SIG-M5 treated with dmso at 0.1 percent for 504 hours (cell line): Measurements from ENCODE around the gene SLC22A23.

Experiments used
- DNase-seq: peaks from one replicate; lab custom pipeline; 2025; ENCODE audit not compliant: unreplicated experiment; lab: John Stamatoyannopoulos, UW

The SLC22A23 gene

DNA sequence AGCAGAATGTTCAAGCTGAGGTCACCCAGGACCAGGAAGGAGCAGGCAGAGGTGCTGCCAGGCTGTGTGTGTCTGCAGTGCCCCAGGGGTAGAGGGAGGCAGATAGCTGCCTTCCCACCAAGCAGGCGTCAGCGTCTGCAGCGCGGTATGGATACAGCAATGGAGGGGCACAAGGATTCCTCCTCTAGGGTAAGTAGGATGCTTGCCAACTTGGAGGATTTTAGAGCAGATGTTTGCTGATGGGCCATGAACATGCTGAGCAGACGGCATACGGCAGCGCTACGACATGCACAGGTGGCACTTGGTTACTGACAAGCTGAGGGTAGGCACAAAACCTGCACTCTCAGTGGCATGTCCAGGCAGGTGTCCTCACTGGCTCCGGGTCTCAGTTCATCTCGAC is 150.0 kb downstream of the SLC22A23 start:
- no peak for DNase-seq

DNA sequence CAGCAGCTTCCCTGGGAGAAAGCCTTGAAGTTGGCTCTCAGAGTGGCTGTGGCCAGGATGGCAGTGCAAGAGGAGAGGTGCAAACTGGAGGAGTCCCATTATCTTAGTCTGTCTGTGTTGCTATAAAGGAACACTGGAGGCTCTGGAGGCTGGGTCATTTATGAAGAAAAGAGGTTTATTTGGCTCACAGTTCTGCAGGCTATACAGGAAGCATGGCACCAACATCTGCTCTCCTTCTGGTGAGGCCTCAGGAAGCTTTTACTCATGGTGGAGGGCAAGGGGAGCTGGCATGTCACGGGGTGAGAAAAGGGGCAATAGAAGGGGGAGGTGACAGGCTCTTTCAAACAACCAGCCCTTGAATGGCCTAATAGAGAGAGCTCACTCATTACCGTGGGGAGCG is 151.0 kb downstream of the SLC22A23 start:
- no peak for DNase-seq

DNA sequence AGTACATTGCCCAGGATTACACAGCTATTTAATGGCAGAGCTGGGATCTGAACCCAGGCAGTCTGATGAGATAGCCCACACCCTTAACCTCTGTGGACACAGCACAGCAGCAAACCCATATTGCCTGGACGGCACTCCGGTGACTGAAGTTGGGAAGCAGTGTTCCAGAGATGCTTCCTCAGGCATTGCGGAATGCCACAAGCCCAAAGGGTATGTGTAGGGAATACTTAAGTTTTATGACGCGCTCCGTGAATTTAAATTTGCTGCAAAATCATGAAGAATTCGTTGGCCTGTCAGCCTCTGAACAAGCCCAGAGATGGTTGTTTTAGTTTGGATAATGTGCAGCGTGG is 151.7 kb downstream of the SLC22A23 start:
- no peak for DNase-seq

DNA sequence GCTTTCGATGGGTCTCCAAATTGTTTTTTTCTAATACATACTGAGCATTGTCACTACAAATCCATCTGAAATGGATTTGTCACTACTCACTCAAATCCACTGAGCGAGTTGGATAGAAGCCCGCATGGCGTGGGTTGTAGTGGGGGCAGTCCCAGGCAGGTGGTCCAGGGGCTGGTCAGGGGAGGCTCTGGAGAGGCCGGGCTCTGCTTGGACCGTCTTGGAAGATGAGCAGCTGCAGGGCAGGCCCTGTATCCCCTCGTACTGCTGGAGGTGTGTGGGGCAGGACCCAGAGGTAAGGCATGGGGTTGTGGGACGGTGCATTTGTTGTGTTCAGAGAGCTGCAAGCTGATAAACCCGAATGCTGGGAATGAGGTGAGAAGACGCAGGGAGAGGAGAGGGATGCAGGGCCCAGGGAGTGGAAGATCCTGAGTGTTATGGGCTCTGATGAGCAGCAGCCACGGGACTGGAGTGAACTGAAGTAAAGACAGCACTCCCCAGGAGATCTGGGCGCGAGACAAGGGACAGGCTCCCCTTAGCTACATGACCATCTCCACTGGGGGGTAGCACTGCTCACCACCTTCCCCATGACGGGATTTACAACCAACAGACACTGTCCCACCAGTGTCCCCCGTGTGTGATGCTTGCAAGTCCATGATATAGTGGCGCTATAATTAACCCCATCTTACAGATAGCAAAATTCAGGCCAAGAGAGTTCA is 152.2 kb downstream of the SLC22A23 start:
- no peak for DNase-seq

DNA sequence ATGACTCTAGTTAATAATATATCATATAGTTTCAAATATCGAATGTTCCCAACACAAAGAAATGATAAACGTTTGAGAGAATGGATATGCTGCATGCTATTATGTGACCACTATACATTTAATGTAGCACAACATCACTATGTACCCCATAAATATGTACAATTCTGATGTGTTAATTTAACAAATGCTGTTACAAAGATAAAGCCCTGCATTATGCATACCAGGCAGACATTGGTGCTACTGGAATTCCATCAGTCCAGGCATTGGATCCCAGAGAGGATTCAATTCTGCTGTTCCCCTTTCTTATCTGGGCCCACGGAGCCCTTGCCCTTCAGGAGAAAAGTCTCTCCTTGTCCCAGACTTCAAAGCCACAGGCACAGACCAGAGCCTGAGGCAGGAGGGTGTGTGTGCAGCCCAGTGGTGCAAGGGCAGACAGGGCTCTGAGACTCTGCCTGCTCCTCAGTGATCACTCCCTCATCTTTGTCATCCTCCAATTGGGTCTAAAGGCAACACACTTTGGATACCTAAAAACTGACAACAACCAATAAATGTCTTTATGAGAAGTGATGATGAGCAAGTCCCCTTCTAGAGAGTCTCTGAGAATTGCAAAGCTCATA is 152.9 kb downstream of the SLC22A23 start:
- DNase-seq, result no peak

DNA sequence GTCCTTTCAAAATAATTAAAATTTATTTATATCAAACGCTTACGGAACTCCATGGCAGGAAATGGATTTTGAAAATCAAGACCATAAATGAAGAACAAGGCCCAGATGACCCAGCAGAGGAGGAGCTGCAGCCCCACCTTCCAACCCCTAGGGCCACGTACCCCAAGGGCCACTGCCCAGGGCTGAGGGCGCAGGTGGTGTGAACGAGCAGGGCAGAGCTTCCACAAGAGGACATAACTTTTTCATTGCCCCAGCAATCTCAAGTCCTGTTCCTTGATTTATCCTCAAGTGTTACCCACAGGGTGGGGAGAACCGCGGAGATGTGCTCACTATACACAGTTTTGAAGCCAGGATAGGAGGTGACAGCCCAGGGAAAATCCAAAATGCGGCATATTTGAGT is 155.3 kb downstream of the SLC22A23 start:
- DNase-seq, result no peak

DNA sequence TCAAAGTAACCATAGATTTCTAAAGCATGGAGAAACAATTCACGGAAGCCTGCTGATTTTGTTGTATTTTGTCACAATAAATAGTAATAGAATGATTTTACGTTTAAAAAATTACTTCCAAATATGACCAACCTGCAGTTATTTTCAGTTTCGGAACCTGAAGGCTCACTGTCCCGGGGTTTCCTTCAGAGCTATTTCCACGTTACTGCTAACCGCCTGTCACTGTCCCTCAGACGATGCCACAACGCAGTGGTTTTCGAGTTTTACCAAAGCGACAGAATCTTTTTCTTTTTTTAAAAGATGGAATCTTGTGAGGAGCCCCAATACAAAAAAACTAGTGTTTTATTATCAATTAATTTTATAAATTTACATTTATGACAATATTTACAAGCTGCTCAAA is 157.6 kb downstream of the SLC22A23 start:
- DNase-seq, result no peak

DNA sequence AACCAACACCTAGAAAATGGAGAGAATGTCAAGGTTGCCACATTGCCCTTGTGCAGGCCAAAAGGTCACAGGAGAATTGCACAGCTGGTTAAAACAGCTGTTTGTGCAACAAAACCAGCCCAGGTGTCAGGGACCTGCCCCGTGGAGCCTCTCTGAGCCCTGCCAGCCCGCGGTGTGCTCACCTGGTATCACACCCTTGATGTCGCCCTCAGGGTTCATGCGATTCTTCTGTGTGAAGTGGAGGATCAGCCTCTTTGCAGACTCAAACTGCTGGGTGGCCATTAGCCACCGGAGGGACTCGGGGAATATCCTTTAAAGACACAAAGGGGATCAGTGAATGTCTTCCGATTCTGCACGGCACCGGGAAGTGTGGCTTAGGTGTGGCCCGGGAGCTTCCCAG is 158.9 kb downstream of the SLC22A23 start:
- DNase-seq, result no peak

GRCh38 chr6:3297006-3297405 is 159.8 kb downstream of the SLC22A23 start:
- no peak for DNase-seq

- DNase-seq, result no peak
Measured at GRCh38 chr6:3296537-3296936, 160.3 kb downstream of the SLC22A23 start.

DNA sequence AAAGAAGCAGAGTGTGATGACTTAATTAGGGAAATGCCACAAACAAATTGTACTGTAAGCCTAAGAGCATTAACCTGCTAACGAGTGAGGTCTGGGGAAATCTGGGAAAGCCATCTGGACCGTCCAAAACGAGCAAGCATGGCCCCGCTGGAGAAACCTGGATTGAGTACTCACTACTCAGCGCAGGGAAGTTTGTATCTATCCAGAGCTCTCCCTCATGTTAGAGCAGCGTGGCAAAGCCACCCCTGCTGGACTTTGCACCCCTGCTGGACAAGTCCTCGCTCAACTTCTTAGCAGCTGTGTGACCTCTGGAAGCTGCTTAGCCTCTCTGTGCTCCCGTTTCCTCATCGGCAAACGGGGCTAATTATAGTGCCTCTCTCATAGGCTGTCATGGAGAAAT is 160.8 kb downstream of the SLC22A23 start:
- DNase-seq, result no peak

DNA sequence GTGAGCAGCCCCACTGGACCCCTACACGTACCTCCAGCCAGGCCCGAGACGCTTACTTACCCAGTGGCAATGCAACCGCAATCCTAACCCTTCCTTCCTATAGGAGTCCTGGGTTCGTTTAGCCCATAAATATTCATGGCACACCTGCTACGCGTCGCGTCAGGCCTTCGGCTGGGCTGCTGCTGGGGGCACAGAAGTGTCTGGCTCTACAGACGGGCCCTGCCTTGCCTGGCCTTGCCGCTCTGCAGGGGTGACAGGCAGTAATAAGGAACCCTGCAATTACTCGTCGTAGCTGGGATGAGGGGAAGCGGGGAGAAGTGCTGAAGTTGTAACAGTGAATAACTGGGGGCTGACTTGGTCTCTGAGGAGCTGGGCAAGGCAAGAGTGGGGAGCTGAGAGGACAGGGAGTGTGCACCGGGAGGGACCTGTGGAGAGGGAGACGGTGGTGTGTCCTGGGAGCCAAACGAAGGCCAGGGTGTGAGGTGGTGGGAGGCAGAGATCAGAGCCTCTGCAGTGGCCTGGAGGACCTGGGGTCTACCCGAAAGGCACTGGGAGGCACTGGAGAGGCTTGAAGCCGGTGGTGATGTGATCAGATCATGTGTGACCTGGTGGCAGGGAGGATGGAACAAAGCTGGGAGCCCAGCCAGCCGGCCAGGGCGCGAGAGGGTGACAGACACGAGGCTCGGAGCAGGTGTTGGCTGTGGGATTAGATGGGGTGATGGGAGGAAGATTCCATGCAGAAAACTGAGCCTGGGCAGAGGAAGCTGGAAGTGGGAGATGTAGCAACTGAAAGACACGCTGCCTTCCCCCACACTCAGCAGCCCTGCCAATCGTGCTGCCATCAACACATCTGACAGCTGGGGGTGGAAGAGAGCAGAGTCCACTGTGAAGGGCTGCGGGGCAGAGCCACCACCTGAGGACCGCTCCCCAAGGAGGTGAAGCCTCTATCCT is 161.7 kb downstream of the SLC22A23 start:
- DNase-seq, result no peak

DNA sequence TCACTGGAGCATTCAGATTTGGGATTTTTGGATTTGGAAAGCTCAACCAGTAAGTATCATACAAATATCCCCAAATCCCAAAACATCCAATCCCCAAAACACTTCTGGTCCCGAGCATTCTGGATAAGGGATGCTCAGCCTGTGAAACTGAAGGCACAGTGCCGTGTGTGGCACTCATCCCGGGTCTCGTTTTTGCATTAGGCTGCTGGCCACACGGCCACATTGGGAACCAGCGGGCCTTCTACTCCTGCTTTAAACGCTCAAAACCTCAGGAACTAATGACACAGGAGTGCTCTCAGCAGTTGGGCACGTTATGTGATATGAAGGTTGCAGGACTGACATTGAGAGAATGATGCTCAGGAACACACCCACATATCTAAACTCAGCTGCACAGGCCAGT is 162.5 kb downstream of the SLC22A23 start:
- no peak for DNase-seq

- no peak for DNase-seq
Measured at GRCh38 chr6:3293271-3294155, 163.3 kb downstream of the SLC22A23 start.

DNA sequence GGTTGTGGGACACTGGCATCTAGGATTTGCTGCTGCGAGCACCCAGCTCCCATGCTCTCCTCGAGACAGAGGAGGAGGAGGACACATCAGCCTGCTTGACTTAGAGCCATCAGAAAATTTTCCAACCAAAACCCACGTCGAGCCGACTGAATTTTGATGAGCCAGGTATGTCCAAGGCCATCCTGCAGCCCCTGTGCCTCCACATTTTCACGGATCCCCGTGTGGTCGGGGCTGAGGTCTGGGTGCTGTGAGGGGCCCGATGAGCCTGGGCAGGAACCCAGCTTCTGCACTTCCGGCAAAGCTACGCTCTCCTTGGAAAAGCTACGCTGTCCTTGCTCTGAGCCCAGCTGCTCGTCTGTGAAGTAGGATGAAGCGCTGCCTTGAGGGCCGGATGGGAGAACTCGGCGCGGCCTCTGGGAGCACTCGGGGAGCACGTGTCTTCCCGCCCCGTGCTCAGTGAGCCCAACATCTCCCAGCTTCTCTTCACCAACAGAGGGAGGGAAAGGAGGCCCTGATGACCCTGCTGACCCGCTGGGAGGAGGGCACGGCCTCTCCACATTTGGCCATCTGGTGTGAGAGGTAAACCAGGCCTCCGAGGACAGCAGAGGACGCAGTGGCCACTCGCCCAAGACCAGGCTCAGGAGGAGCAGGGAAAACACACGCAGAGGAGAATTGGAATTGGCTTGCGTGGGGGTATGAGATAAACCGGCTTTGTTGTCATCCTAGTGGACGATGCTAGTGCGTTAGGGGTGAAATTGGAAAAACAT is 164.2 kb downstream of the SLC22A23 start:
- DNase-seq, result no peak

- no peak for DNase-seq
Measured at GRCh38 chr6:3291987-3292386, 164.9 kb downstream of the SLC22A23 start.

GRCh38 chr6:3291346-3291745 is 165.5 kb downstream of the SLC22A23 start:
- no peak for DNase-seq

DNA sequence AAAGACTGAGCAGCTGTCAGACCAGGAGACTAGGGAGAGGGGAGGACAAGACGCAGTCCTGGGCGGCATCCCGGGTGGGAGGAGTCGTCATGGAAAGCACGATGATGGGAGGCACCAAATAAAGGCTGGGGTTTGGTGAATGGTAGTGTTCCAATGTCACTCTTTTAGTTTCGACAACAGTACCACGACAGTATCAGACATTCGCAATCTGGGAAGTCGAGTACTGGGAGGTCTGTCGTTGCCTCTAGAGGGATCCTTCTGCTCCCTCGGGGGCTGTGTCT is 166.0 kb downstream of the SLC22A23 start:
- no peak for DNase-seq

DNA sequence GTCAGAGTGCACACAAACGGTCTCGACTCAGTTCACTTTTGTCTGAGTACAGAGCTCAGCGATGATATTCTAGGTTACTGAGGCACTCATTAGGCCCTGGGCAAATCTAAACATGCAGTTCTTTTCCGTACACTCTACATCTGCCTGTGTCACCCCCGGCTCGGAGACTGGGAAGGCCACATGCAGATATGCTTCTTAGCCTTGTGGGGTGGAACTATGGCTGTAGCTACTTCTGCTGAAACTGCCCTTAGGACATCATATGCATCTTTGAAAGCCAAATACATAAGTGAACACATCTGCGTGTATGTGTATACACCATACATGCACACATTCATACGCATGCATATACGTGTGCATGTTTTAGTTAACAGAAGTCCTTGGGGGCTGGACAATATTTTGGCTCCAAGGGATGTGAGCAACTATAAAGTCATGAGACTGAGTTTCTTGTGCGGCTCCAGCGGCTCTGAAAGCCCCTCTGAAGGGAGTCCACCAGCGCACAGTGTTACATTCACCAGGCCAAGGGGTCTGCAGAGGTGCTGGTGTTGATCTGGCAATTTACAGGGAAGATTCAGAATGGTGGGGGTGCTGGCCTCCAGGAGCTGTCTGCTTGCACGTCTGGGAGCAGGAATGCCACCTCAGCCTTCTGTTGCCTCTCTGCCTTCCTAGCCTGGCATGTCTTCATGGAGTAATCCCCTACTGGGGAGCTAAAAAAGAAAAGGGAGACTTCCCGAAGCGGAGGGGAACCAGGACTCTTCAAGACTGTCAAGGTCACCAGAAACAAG is 166.5 kb downstream of the SLC22A23 start:
- no peak for DNase-seq

GRCh38 chr6:3289664-3290055 is 167.2 kb downstream of the SLC22A23 start:
- DNase-seq, result no peak
